H9 (cell line): ENCODE results near the gene CYSTM1. TPM values are rescaled to one million over a fixed set of nuclear protein-coding genes. Genes with fewer than 3 reads are reported as not detected.

Experiments
- DNase-seq: peaks from one replicate; pipeline ENCODE4 v3.0.0-alpha.2; 2017
- H2AFZ ChIP-seq: one replicate; pipeline ENCODE4 v1.6.1; 2013; ENCODE audit warnings: mild to moderate bottlenecking, low read length, control low read depth, moderate library complexity
- H2AK5ac ChIP-seq: 2 replicates; pipeline ENCODE4 v1.6.1; 2013; ENCODE audit warnings: low read length, control low read depth, mixed read lengths; ENCODE audit not compliant: insufficient read length
- H2BK120ac ChIP-seq: one replicate; pipeline ENCODE4 v1.6.1; 2013; ENCODE audit warnings: low read depth, mild to moderate bottlenecking, low read length, control low read depth, inconsistent platforms; ENCODE audit not compliant: poor library complexity, severe bottlenecking
- H2BK12ac ChIP-seq: 2 replicates; pipeline ENCODE4 v1.6.1; 2013; ENCODE audit warnings: low read length, control low read depth, mixed read lengths, low read depth; ENCODE audit not compliant: insufficient read length
- H2BK15ac ChIP-seq: 2 replicates; pipeline ENCODE4 v1.6.1; 2013; ENCODE audit warnings: low read depth, low read length, control low read depth
- H2BK20ac ChIP-seq: one replicate; pipeline ENCODE4 v1.6.1; 2013; ENCODE audit warnings: low read depth, mild to moderate bottlenecking, low read length, control low read depth, inconsistent platforms; ENCODE audit not compliant: poor library complexity, severe bottlenecking
- H2BK5ac ChIP-seq: 2 replicates; pipeline ENCODE4 v1.6.1; 2013; ENCODE audit warnings: low read length, control low read depth, mixed read lengths; ENCODE audit not compliant: insufficient read length
- H3K14ac ChIP-seq: 2 replicates; pipeline ENCODE4 v1.6.1; 2013; ENCODE audit warnings: low read length, control low read depth; ENCODE audit not compliant: insufficient read depth
- H3K18ac ChIP-seq: 2 replicates; pipeline ENCODE4 v1.6.1; 2013; ENCODE audit warnings: low read depth, mild to moderate bottlenecking, mixed read lengths, low read length, control low read depth; ENCODE audit not compliant: insufficient read length
- H3K23ac ChIP-seq: 2 replicates; pipeline ENCODE4 v1.6.1; 2013; ENCODE audit warnings: low read length, control low read depth, mixed read lengths, low read depth; ENCODE audit not compliant: insufficient read length
- H3K23me2 ChIP-seq: 2 replicates; pipeline ENCODE4 v1.6.1; 2013; ENCODE audit warnings: low read depth, mild to moderate bottlenecking, mixed read lengths, low read length, control low read depth; ENCODE audit not compliant: insufficient read length, poor library complexity, severe bottlenecking
- H3K27ac ChIP-seq: 2 replicates; pipeline ENCODE4 v1.5.1; 2013; ENCODE audit warnings: low read length, control low read depth, mixed read lengths, low read depth; ENCODE audit not compliant: insufficient read length
- H3K27me3 ChIP-seq: 2 replicates; pipeline ENCODE4 v1.6.1; 2013; ENCODE audit warnings: low read length, control low read depth, inconsistent platforms; ENCODE audit not compliant: insufficient read depth
- H3K4ac ChIP-seq: 2 replicates; pipeline ENCODE4 v1.6.1; 2013; ENCODE audit warnings: low read depth, mild to moderate bottlenecking, control low read depth, inconsistent platforms, low read length, moderate library complexity
- H3K4me1 ChIP-seq: 2 replicates; pipeline ENCODE4 v1.6.1; 2013; ENCODE audit warnings: low read length, control low read depth, inconsistent platforms; ENCODE audit not compliant: insufficient read depth
- H3K4me2 ChIP-seq: 2 replicates; pipeline ENCODE4 v1.6.1; 2013; ENCODE audit warnings: low read length, control low read depth, mixed read lengths; ENCODE audit not compliant: insufficient read length, insufficient read depth
- H3K56ac ChIP-seq: 2 replicates; pipeline ENCODE4 v1.6.1; 2013; ENCODE audit warnings: low read depth, mild to moderate bottlenecking, mixed read lengths, low read length, control low read depth; ENCODE audit not compliant: insufficient read length
- H3K79me1 ChIP-seq: 2 replicates; pipeline ENCODE4 v1.6.1; 2013; ENCODE audit warnings: low read depth, mild to moderate bottlenecking, moderate library complexity, low read length, control low read depth, inconsistent platforms; ENCODE audit not compliant: insufficient read depth, poor library complexity, severe bottlenecking
- H3K79me2 ChIP-seq: 2 replicates; pipeline ENCODE4 v1.6.1; 2013; ENCODE audit warnings: low read length, control low read depth, inconsistent platforms; ENCODE audit not compliant: insufficient read depth
- H3K9ac ChIP-seq: 2 replicates; pipeline ENCODE4 v1.6.1; 2013; ENCODE audit warnings: low read length, control low read depth, mixed read lengths; ENCODE audit not compliant: insufficient read length; ENCODE audit errors: extremely low read depth
- H3K9me3 ChIP-seq: one replicate; pipeline ENCODE4 v1.6.1; 2013; ENCODE audit warnings: low read depth, low read length, inconsistent platforms; ENCODE audit not compliant: control insufficient read depth
- H3T11ph ChIP-seq: one replicate; pipeline ENCODE4 v1.6.1; 2013; ENCODE audit warnings: mild to moderate bottlenecking, low read length, control low read depth, inconsistent platforms
- H4K20me1 ChIP-seq: one replicate; pipeline ENCODE4 v1.6.1; 2013; ENCODE audit not compliant: control insufficient read depth, insufficient read length, insufficient read depth
- H4K5ac ChIP-seq: 2 replicates; pipeline ENCODE4 v1.6.1; 2013; ENCODE audit warnings: low read depth, mild to moderate bottlenecking, mixed read lengths, low read length, control low read depth; ENCODE audit not compliant: insufficient read length
- H4K8ac ChIP-seq: replicated peaks from 2 replicates; pipeline ENCODE4 v1.6.1; 2013; ENCODE audit warnings: low read length, control low read depth, mixed read lengths, low read depth; ENCODE audit not compliant: insufficient read length
- H4K91ac ChIP-seq: 2 replicates; pipeline ENCODE4 v1.6.1; 2013; ENCODE audit warnings: low read depth, mild to moderate bottlenecking, moderate library complexity, mixed read lengths, low read length, control low read depth; ENCODE audit not compliant: insufficient read length
- H3K27ac Mint-ChIP-seq, 3 experiments: 2 replicates in 2 of 3; 3 replicates in 1 of 3; pipeline ENCODE4 v1.8.0; 2020 to 2021; ENCODE audit warnings: mixed read lengths in 3 of 3, mild to moderate bottlenecking in 1 of 3, moderate library complexity in 1 of 3
- H3K27me3 Mint-ChIP-seq: 2 replicates; pipeline ENCODE4 v1.8.0; 2021; ENCODE audit warnings: low read depth, mild to moderate bottlenecking, moderate library complexity, mixed read lengths
- H3K36me3 Mint-ChIP-seq, 3 experiments: 2 replicates in 2 of 3; 3 replicates in 1 of 3; pipeline ENCODE4 v1.8.0; 2020 to 2021; ENCODE audit warnings: low read depth in 3 of 3, mixed read lengths in 3 of 3; ENCODE audit not compliant: insufficient read depth in 1 of 3
- H3K4me1 Mint-ChIP-seq, 2 experiments: 2 replicates each; pipeline ENCODE4 v1.8.0; 2020; ENCODE audit warnings: mixed read lengths in 2 of 2
- H3K4me3 Mint-ChIP-seq, 2 experiments: 2 replicates in 1 of 2; 3 replicates in 1 of 2; pipeline ENCODE4 v1.8.0; 2020 to 2021; ENCODE audit warnings: mild to moderate bottlenecking in 2 of 2, mixed read lengths in 2 of 2, moderate library complexity in 1 of 2
- H3K9me3 Mint-ChIP-seq, 2 experiments: 2 replicates in 1 of 2; 3 replicates in 1 of 2; pipeline ENCODE4 v1.8.0; 2020; ENCODE audit warnings: mild to moderate bottlenecking in 2 of 2, mixed read lengths in 2 of 2, moderate library complexity in 1 of 2
- WGBS: extraction: QIAGEN DNeasy Blood & Tissue Kit; methylation state at CpG from one replicate; pipeline ENCODE4 v1.1.7; 2013; ENCODE audit warnings: missing lambda C conversion rate, low lambda C conversion rate, mixed read lengths; ENCODE audit not compliant: insufficient read length; ENCODE audit errors: extremely low coverage; 5-methylcytosine and 5-hydroxymethylcytosine counted together
- total RNA-seq: library from RNA; stranded (reverse); gene quantifications from 2 replicates; pipeline ENCODE4 v1.2.1, GENCODE V29; 2021
- TF ChIP-seq, protein P1 (sequence below): fragments of 200-600 bp; sonication (generic); conservative IDR thresholded peaks from 3 replicates; pipeline ENCODE4 v1.8.0; 2021; ENCODE audit warnings: antibody characterized with exemption, mild to moderate bottlenecking

CYSTM1 gene
- total RNA-seq, 1 experiment from 2014 or later: 20.6 TPM

DNA sequence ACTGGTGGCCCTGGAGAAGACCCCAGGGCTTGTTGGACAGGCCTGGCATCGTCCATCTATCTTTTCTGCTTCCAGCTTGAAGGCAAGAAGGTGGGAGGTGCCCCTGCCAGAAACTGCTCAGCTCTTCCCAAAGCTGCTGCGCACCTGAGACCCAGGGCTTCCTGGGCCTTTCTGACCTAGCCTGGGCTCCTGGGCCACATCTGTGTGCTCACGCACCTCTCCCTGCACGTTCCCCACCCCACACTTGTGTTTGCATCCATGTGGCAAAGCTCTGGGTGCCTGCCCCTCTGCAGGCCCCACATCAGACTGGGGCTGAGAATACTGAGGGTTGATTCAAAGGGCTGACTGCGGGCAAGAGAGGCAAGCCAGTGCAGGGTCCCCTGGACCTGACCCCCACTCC, 64.5 kb downstream of the CYSTM1 start:
- H3K4ac ChIP-seq: no peak overlapping the region
- Mint-ChIP-seq H3K4me3 (no peak overlapping the region), H3K9me3 (no peaks in the 10 kb centered on the region), H3K27me3 (no peaks in the 10 kb centered on the region), H3K27ac (peak overlapping the region in 1 of 3 experiments; percentile 82; a peak in 1 of 7 replicates), H3K36me3 (peaks cover 0 to 2% (median 0%) of the 10 kb centered on the region in 3 experiments; a peak in 2 of 7 replicates), H3K4me1 (peaks cover 18 to 21% of the 10 kb centered on the region in 2 experiments)
- H2AFZ ChIP-seq: no peak overlapping the region
- H2BK12ac ChIP-seq: no peak overlapping the region
- H4K8ac ChIP-seq: no peak overlapping the region
- H3K23ac ChIP-seq: no peak overlapping the region
- no peak overlapping the region for H3K56ac ChIP-seq
- no peak overlapping the region for H3K9ac ChIP-seq
- H3K79me1 ChIP-seq: no peaks in the 10 kb centered on the region
- peaks cover 5% of the 10 kb centered on the region; the same call in 1 of the 2 replicates for H3K4me1 ChIP-seq
- no peak overlapping the region for H4K5ac ChIP-seq
- DNase-seq: no peak
- no peak overlapping the region for H3K14ac ChIP-seq
- TF ChIP-seq, protein P1, sequence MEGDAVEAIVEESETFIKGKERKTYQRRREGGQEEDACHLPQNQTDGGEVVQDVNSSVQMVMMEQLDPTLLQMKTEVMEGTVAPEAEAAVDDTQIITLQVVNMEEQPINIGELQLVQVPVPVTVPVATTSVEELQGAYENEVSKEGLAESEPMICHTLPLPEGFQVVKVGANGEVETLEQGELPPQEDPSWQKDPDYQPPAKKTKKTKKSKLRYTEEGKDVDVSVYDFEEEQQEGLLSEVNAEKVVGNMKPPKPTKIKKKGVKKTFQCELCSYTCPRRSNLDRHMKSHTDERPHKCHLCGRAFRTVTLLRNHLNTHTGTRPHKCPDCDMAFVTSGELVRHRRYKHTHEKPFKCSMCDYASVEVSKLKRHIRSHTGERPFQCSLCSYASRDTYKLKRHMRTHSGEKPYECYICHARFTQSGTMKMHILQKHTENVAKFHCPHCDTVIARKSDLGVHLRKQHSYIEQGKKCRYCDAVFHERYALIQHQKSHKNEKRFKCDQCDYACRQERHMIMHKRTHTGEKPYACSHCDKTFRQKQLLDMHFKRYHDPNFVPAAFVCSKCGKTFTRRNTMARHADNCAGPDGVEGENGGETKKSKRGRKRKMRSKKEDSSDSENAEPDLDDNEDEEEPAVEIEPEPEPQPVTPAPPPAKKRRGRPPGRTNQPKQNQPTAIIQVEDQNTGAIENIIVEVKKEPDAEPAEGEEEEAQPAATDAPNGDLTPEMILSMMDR: no peak
- no peaks in the 10 kb centered on the region for H4K20me1 ChIP-seq
- no peaks in the 10 kb centered on the region for H3K9me3 ChIP-seq
- H3T11ph ChIP-seq: no peak overlapping the region
- H2BK15ac ChIP-seq: no peak overlapping the region
- no CpG with 5 or more reads among the region's 5 CpGs for WGBS
- no peaks in the 10 kb centered on the region for H3K79me2 ChIP-seq
- no peak overlapping the region for H2BK20ac ChIP-seq
- no peak overlapping the region for H3K4me2 ChIP-seq
- no peaks in the 10 kb centered on the region for H3K23me2 ChIP-seq
- H3K27ac ChIP-seq: no peak overlapping the region
- no peaks in the 10 kb centered on the region for H3K27me3 ChIP-seq
- no peak overlapping the region for H2BK120ac ChIP-seq
- no peak overlapping the region for H2AK5ac ChIP-seq
- H3K18ac ChIP-seq: no peak overlapping the region
- H4K91ac ChIP-seq: no peak overlapping the region
- no peak overlapping the region for H2BK5ac ChIP-seq
